ENCODE measurements around the gene ZNF334.

ZNF334 gene

DNA sequence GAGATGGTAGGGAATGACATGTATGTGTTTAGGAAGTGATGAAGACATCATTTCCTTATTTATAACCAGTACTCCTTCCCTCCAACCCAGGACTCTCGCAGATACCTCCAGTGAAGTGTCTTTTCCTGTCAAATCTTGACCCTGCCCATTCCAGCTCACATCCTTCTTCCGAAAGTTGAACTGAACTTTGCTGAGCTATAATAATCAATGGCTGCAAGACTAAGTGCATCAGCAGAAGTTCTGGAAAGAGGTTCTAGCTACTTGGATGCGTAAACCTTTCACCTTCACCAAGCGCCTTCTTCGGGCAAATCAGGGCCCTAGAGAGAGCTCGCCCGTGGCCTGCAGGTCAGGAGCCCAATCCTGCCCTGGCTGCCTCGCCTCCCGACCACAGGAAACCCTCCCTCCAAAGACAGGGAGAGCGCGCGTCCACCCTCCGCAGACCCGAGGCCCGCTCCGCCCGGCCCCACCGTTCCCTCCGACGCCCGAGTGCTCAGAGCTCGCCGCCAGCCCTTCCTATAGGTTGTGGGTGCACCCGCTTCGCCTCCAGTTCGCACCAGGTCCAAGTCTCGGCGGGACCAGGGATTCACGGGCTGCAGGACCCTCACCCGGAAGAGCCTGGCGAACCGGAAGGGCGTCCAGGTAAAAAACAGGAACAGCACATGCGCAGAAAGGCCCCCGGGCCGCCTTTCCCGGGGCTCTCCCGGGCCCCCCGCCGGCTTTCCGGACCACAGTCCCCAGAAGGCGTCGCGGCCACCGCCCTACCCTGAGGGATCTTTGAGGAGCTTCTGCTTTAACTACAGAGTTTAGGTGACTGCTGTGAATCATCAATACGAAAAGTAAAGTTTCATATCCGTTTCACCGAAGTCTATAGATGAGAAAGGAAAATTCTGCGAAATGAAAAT, at the start of gene ZNF334:
Gene ZNF334, minus strand, starts transcription at position 617 of the 902 bp plus-strand sequence. CDS start 1,457 bp downstream, outside the sequence.
- WGBS (ENCODE audit: insufficient coverage, insufficient read length) = no CpG with 5 or more reads among the region's 49 CpGs
- DNase-seq (ENCODE audit: low read depth, low spot score) = peak; percentile 68
- no peaks in the 10 kb centered on the region for H3K36me3 ChIP-seq (ENCODE audit: control insufficient read depth, insufficient read depth, low read length)
- no peaks in the 10 kb centered on the region; the same call in 1 of the 2 replicates for H3K9me3 ChIP-seq (ENCODE audit: control insufficient read depth, insufficient read depth, low read length)
- H3K4me1 ChIP-seq (ENCODE audit: control insufficient read depth, insufficient read depth, low read length) = no peaks in the 10 kb centered on the region
- H3K27ac ChIP-seq (ENCODE audit: low read length) = no peak within 1 kb of the TSS
- peak within 1 kb of the TSS; percentile 91 for H3K4me3 ChIP-seq (ENCODE audit: low read length)
- no peaks in the 10 kb centered on the region for H3K27me3 ChIP-seq (ENCODE audit: control insufficient read depth, insufficient read depth, low read length)

DNA sequence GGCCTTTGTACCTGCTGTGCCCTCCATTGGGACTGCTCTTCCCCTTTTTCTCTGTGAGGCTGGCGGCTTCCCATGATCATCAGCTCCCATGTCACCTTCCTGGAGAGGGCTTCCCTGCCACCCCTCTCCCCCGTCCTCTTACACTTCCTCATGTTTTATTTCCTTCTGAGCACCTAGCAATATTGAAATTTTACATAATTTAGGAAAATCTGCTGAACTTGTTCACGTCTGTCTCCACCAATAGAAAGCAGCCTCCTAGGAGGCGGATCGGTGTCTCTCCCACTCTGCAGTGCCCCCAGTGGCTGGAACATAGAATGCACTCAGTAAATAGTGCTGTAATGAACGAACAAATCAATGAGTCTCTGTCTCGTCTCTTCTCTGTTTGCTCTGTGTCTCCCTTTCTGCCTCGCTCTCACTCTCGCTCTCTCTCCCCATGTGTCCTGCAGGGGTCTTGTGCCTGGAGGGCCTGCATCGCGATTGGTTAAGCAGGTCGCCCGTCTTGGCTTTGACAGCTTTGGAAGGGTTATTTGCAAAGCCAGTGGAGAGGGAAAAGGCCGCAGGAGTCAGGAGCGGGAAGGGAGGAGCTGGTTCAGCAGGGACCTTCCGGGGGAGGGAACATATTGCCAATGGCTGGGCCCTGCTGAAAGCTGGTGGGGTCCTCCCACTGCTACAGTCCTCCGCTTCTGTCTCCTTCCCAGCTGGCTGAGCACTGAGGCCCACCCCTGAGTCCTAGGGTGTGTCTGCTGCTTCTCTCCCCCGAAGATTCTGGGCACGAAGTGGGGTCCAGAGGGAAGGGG, 49.2 kb upstream of the ZNF334 start:
- peak; percentile 61 for DNase-seq (ENCODE audit: low read depth, low spot score)

DNA sequence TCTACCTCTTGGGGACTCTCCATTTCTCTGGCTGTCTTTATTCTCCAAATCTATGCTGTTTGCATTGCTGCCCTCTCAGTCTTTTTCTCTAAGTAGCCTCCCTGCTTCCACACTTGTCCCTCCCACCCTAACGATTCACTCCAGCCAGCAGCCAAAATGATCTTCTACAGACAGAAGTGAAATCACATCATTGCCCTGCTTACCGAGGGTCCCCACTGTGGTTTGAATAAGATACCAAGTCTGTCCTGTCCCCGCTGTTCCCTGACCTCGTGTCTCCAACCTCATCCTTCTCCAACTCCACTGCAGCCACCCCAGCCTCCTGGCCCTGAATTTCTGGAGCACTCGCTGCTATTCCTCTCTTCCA, 48.6 kb upstream of the ZNF334 start:
- Histone ChIP-seq H3K4me1 (ENCODE audit: control insufficient read depth, insufficient read depth, low read length) (peaks cover 5% of the 10 kb centered on the region; the same call in 1 of the 2 replicates), H3K36me3 (ENCODE audit: control insufficient read depth, insufficient read depth, low read length) (no peaks in the 10 kb centered on the region), H3K4me3 (ENCODE audit: low read length) (no peak overlapping the region), H3K27me3 (ENCODE audit: control insufficient read depth, insufficient read depth, low read length) (no peaks in the 10 kb centered on the region), H3K27ac (ENCODE audit: low read length) (no peak overlapping the region), H3K9me3 (ENCODE audit: control insufficient read depth, insufficient read depth, low read length) (no peaks in the 10 kb centered on the region)
- no peak for DNase-seq (ENCODE audit: low read depth, low spot score)
- no CpG with 5 or more reads among the region's 5 CpGs for WGBS (ENCODE audit: insufficient coverage, insufficient read length)

More for the DNA sequence above, 49.2 kb upstream of the ZNF334 start:
- Histone ChIP-seq H3K27me3 (ENCODE audit: control insufficient read depth, insufficient read depth, low read length) (no peaks in the 10 kb centered on the region), H3K9me3 (ENCODE audit: control insufficient read depth, insufficient read depth, low read length) (no peaks in the 10 kb centered on the region), H3K27ac (ENCODE audit: low read length) (peak overlapping the region; percentile 9), H3K4me1 (ENCODE audit: control insufficient read depth, insufficient read depth, low read length) (peaks cover 5% of the 10 kb centered on the region; the same call in 1 of the 2 replicates), H3K4me3 (ENCODE audit: low read length) (no peak overlapping the region), H3K36me3 (ENCODE audit: control insufficient read depth, insufficient read depth, low read length) (no peaks in the 10 kb centered on the region)
- WGBS (ENCODE audit: insufficient coverage, insufficient read length) = no CpG with 5 or more reads among the region's 19 CpGs

DNA sequence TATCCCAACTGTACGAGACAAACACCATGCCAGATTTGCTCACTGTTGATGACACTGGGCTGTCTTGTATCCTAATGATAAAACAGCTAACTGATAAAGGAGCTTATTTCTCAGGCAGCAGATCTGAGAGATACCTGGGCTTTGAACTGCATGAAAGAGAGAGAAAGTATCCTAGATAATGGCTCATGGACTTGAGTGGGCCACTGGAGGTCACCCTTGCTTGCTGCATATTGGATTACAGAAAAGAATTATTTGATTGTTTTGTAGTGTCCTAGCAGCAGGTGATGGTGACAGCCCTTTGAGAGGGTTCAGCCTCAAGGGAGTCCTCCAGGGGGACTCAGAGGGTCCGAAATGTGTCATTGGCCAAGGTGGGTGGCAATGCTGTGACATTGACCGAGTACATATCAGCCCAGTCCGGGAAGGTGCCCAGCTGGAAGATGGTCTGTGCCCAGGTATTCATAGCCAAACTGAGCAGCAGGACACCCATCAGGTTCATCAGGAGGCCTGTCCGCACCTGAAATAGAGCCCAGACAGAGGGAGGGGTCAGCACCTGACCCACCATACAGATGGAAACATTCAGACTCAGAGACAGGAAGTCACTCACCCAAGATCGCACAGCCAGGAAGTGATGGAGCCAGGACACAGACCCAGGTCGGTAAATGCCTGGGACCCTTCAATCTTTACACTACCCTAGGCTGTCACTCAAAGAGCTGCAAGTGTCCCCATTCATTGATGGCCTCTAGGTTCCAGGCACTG, 46.5 kb upstream of the ZNF334 start:
- Histone ChIP-seq H3K27me3 (ENCODE audit: control insufficient read depth, insufficient read depth, low read length) (no peaks in the 10 kb centered on the region), H3K9me3 (ENCODE audit: control insufficient read depth, insufficient read depth, low read length) (no peaks in the 10 kb centered on the region), H3K4me3 (ENCODE audit: low read length) (no peak overlapping the region), H3K36me3 (ENCODE audit: control insufficient read depth, insufficient read depth, low read length) (no peaks in the 10 kb centered on the region), H3K27ac (ENCODE audit: low read length) (no peak overlapping the region), H3K4me1 (ENCODE audit: control insufficient read depth, insufficient read depth, low read length) (peaks cover 4% of the 10 kb centered on the region; the same call in 1 of the 2 replicates)
- DNase-seq (ENCODE audit: low read depth, low spot score) = no peak
- WGBS (ENCODE audit: insufficient coverage, insufficient read length) = no CpG with 5 or more reads among the region's 7 CpGs

DNA sequence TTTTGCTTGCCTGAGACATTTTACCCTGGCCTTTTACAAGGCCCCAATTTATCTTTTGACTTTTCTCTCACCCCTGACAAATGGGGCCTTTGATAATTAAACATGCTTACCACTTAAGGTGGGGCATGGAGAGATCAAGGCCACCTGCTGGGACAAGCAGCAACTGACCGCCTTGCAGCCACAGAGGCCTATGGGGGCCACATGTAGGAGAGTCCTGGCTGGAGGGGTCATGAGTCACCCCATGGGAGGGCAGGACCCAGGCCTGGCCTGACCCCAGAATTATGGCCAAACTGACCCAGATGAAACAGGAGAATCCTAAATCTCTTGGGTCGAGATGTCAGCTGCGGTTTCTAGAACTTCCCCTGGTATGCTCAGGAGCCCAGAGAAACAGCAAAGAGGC, 45.6 kb upstream of the ZNF334 start:
- H3K4me3 ChIP-seq (ENCODE audit: low read length) = no peak overlapping the region
- WGBS (ENCODE audit: insufficient coverage, insufficient read length) = no CpG with 5 or more reads among the region's 3 CpGs
- DNase-seq (ENCODE audit: low read depth, low spot score) = no peak
- no peaks in the 10 kb centered on the region for H3K27me3 ChIP-seq (ENCODE audit: control insufficient read depth, insufficient read depth, low read length)
- H3K36me3 ChIP-seq (ENCODE audit: control insufficient read depth, insufficient read depth, low read length) = no peaks in the 10 kb centered on the region
- no peak overlapping the region for H3K27ac ChIP-seq (ENCODE audit: low read length)
- H3K4me1 ChIP-seq (ENCODE audit: control insufficient read depth, insufficient read depth, low read length) = peaks cover 4% of the 10 kb centered on the region; the same call in 1 of the 2 replicates
- no peaks in the 10 kb centered on the region for H3K9me3 ChIP-seq (ENCODE audit: control insufficient read depth, insufficient read depth, low read length)

DNA sequence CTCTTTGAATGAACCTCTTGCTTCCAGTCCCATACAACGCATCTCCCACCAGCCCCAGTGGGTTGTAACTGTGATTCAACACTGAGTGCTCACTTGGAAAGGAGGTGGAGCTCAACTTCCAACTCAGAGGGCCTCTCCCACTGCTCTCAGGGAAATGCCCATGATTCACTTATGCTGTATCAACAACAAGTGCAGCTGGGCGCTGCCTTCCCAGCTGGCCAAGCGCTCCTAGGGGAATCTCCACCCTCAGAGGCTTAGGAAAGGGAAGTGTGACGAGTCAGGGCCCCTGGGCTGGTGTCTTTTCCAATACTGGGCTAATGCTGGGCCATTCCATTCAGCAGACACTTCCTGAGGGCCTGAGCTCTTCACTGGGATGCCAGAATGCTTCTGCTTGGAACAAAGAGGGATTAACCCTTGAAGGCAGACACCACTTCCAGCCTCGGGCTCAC, 45.2 kb upstream of the ZNF334 start:
- Histone ChIP-seq H3K27me3 (ENCODE audit: control insufficient read depth, insufficient read depth, low read length) (no peaks in the 10 kb centered on the region), H3K27ac (ENCODE audit: low read length) (no peak overlapping the region), H3K4me1 (ENCODE audit: control insufficient read depth, insufficient read depth, low read length) (peaks cover 4% of the 10 kb centered on the region; the same call in 1 of the 2 replicates), H3K4me3 (ENCODE audit: low read length) (no peak overlapping the region), H3K9me3 (ENCODE audit: control insufficient read depth, insufficient read depth, low read length) (no peaks in the 10 kb centered on the region), H3K36me3 (ENCODE audit: control insufficient read depth, insufficient read depth, low read length) (no peaks in the 10 kb centered on the region)
- no peak for DNase-seq (ENCODE audit: low read depth, low spot score)
- no CpG with 5 or more reads among the region's 5 CpGs for WGBS (ENCODE audit: insufficient coverage, insufficient read length)

DNA sequence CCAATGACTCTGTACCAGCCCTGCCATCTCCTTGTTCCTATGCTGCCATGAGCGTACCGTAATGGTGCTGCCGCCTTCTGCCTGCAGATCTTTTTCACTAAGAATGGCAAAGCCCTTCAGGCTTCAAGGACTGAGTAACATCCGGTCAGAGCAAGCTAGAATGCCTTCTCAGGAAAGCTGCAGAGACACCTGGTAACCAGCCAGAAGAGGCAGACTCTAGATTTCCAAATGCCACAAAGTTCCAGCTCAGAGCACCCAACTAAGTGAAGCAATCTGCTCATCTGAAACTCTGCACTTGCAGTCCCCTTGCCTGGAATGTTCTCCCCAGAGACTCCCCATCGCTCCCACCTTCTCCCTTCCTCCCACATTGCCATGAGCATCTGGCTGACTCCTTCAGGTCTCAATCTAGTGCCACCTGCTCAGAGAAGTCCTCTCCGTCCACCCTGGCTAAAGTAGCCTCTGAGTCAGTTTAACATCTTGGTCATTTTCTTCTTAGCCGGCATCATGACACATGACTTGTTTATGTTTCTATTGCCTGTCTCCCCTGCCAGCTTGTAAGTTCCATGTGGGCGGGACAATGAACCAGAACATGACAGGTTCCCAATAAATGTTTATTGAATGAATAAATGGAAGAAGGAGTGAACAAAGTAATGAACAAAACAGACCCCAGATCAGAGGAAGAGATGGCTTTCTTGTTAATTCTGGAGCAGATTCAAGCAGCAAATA, 44.0 kb upstream of the ZNF334 start:
- H3K36me3 ChIP-seq (ENCODE audit: control insufficient read depth, insufficient read depth, low read length) = no peaks in the 10 kb centered on the region
- no CpG with 5 or more reads among the region's 8 CpGs for WGBS (ENCODE audit: insufficient coverage, insufficient read length)
- peaks cover 3% of the 10 kb centered on the region; the same call in 1 of the 2 replicates for H3K4me1 ChIP-seq (ENCODE audit: control insufficient read depth, insufficient read depth, low read length)
- DNase-seq (ENCODE audit: low read depth, low spot score) = no peak
- H3K9me3 ChIP-seq (ENCODE audit: control insufficient read depth, insufficient read depth, low read length) = no peaks in the 10 kb centered on the region
- no peaks in the 10 kb centered on the region for H3K27me3 ChIP-seq (ENCODE audit: control insufficient read depth, insufficient read depth, low read length)
- H3K4me3 ChIP-seq (ENCODE audit: low read length) = no peak overlapping the region
- no peak overlapping the region for H3K27ac ChIP-seq (ENCODE audit: low read length)

DNA sequence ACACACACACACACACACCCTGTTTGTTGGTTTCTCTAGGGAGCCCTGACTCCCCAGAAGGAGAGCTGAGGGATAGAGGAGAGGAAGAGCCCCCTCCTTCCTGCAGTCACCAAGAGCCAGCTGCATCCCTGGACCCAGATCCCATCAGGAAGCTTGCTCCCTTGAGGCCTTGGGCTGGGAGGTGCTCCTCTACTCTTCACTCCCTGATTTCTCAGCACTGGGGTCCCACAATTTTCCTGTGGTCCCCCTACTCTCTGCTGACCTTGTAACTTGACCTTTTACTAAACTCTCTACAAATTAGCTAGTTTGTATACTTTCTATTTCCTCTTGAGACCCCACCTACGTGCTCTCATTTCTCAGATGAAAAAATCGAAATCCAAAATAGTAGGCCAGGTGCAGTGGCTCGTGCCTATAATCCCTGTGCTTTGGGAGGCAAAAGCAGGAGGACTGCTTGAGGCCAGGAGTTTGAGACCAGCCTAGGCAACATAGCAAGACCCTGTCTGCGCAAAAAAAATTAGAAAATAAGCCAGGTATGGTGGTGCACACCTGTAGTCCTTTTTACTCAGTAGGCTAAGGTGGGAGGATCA, 42.1 kb upstream of the ZNF334 start:
- Histone ChIP-seq H3K4me3 (ENCODE audit: low read length) (no peak overlapping the region), H3K27ac (ENCODE audit: low read length) (no peak overlapping the region), H3K36me3 (ENCODE audit: control insufficient read depth, insufficient read depth, low read length) (no peaks in the 10 kb centered on the region), H3K4me1 (ENCODE audit: control insufficient read depth, insufficient read depth, low read length) (peaks cover 8% of the 10 kb centered on the region; the same call in 1 of the 2 replicates), H3K27me3 (ENCODE audit: control insufficient read depth, insufficient read depth, low read length) (no peaks in the 10 kb centered on the region), H3K9me3 (ENCODE audit: control insufficient read depth, insufficient read depth, low read length) (no peaks in the 10 kb centered on the region)
- WGBS (ENCODE audit: insufficient coverage, insufficient read length) = no CpG with 5 or more reads among the region's 4 CpGs
- DNase-seq (ENCODE audit: low read depth, low spot score) = no peak

DNA sequence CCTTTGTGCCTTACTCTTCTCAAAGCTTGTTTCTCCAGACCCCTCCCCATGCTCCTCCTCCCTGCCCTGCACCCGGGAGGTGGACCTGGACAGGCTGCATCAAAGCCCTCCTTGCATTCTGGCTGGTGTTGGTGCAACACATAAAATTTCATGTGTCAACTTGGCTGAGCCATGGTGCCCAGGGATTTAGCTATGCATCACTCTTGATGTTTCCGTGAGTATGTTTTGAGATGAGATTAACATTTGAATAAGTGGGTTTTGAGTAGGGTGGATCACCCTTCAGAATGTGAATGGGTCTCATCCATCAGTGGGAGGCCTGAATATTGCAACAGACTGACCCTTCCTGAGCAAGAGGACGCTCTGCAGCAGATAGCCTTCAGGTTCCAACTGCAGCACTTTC, 41.5 kb upstream of the ZNF334 start:
- H3K27ac ChIP-seq (ENCODE audit: low read length) = no peak overlapping the region
- H3K4me3 ChIP-seq (ENCODE audit: low read length) = no peak overlapping the region
- no CpG with 5 or more reads among the region's 3 CpGs for WGBS (ENCODE audit: insufficient coverage, insufficient read length)
- no peaks in the 10 kb centered on the region for H3K36me3 ChIP-seq (ENCODE audit: control insufficient read depth, insufficient read depth, low read length)
- no peak for DNase-seq (ENCODE audit: low read depth, low spot score)
- peaks cover 8% of the 10 kb centered on the region; the same call in 1 of the 2 replicates for H3K4me1 ChIP-seq (ENCODE audit: control insufficient read depth, insufficient read depth, low read length)
- no peaks in the 10 kb centered on the region for H3K27me3 ChIP-seq (ENCODE audit: control insufficient read depth, insufficient read depth, low read length)
- H3K9me3 ChIP-seq (ENCODE audit: control insufficient read depth, insufficient read depth, low read length) = no peaks in the 10 kb centered on the region
